ENCODE measurements around the gene HIRA.
A peak's percentile ranks its signal among the peaks of the same experiment; 100 is the strongest.
"Not testable (repeated sequence)": the region's sequence is repeated elsewhere in the genome, so short reads cannot be mapped to it uniquely, and the experiment has no call there.

Gene HIRA

GRCh38 chr22:19329454-19329853, 102.1 kb downstream of the HIRA start:
- no peak for DNase-seq (ENCODE audit: low read depth in 3 of 3)

- no peak for DNase-seq (ENCODE audit: low read depth in 3 of 3)
Observed at GRCh38 chr22:19325296-19325948, 106.1 kb downstream of the HIRA start.

DNA sequence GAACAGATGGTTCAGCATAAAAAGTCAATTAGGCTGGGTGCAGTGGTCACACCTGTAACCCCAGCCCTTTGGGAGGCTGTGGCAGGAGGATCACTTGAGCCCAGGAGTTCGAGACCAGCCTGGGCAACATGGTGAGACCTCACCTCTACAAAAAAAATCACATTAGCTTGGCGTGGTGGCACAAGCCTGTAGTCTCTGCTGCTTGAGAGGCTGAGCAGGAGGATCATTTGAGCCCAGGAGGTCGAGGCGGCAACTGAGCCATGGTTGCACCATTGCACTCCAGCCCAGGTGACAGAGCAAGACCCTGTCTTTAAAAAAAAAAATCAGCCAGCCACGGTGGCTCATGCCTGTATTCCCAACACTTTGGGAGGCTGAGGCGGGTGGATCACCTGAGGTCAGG, 108.1 kb downstream of the HIRA start:
- DNase-seq (ENCODE audit: low read depth in 3 of 3), result not testable (repeated sequence)

GRCh38 chr22:19321757-19322156, 109.8 kb downstream of the HIRA start:
- no peak for DNase-seq (ENCODE audit: low read depth in 3 of 3)

DNA sequence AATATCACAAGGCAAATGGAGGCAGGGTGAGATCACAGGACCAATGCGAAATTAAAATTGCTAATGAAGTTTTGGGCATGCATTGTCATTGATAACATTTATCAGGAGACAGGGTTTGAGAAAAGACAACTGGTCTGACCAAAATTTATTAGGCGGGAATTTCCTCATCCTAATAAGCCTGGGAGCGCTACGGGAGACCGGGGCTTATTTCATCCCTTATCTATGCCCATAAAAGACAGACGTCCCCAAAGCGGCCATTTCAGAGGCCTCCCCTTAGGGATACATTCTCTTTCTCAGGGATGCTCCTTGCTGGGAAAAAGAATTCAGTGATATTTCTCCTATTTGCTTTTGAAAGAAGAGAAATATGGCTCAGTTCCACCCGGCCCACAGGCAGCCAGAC, 111.4 kb downstream of the HIRA start:
- not testable (repeated sequence) for DNase-seq (ENCODE audit: low read depth in 3 of 3)

- DNase-seq (ENCODE audit: low read depth in 3 of 3), result no peak
Observed at GRCh38 chr22:19319281-19319680, 112.3 kb downstream of the HIRA start.

GRCh38 chr22:19317865-19318264, 113.7 kb downstream of the HIRA start:
- no peak for DNase-seq (ENCODE audit: low read depth in 3 of 3)

- no peak for DNase-seq (ENCODE audit: low read depth in 3 of 3)
Observed at GRCh38 chr22:19307872-19308271, 123.7 kb downstream of the HIRA start.

- DNase-seq (ENCODE audit: low read depth in 3 of 3), result not testable (repeated sequence)
Observed at GRCh38 chr22:19306535-19306934, 125.0 kb downstream of the HIRA start.

DNA sequence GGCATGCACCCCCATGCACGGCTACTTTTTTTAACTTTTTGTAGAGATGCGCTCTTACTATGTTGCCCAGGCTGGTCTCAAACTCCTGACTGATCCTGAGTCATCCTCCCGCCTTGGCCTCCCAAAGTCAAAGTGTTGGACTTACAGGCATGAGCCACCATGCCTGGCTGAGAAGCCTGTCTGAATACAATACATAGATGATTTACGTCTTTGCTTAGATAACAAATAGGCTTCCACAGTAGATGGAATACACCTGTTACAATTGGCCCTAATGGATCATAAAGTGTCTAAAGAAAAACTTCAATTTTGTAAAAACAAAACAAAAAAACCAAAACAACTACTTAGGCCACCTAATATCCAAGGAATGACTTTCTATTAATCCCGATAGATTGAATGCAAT, 127.0 kb downstream of the HIRA start:
- DNase-seq (ENCODE audit: low read depth in 3 of 3), result no peak

GRCh38 chr22:19303785-19304184, 127.7 kb downstream of the HIRA start:
- DNase-seq (ENCODE audit: low read depth in 3 of 3), result no peak

GRCh38 chr22:19295733-19296132, 135.8 kb downstream of the HIRA start:
- DNase-seq (ENCODE audit: low read depth in 3 of 3), result no peak

DNA sequence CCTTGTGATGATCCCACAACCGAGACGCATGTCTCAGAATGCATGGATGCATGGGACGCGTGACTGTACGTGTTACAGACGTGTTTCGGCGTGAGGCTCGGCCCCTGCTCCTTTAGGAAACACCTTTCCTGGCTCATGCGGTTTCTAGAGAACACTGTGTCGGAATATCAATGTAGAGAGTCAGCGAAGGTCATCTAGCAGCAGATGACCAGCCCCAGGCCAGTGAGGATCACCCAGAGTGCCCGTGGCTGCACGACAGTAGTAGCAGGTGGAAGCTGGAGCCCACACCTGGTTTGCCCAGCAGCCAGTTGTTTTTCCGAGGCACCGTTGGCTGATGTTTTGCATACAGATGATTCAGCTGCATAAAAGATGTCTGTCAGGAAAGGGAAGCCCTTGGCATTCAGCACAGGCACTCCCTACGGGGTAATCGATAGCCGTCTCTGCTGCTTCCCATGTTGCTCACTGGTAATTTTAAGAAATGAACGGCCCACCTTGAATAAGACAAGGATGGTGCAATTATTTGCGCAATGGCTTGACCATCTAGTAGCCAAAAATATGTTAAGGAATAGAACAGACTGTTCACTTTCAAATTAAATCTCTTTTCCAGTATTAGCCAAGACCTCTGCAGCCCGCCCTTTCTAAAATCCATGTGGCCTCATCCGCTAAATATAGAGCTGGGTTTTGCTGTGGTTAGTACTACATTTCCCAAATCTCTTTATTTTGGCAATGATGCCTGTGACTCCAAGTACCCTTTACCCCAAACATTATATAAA, 138.9 kb downstream of the HIRA start:
- DNase-seq (ENCODE audit: low read depth in 3 of 3), result no peak

DNA sequence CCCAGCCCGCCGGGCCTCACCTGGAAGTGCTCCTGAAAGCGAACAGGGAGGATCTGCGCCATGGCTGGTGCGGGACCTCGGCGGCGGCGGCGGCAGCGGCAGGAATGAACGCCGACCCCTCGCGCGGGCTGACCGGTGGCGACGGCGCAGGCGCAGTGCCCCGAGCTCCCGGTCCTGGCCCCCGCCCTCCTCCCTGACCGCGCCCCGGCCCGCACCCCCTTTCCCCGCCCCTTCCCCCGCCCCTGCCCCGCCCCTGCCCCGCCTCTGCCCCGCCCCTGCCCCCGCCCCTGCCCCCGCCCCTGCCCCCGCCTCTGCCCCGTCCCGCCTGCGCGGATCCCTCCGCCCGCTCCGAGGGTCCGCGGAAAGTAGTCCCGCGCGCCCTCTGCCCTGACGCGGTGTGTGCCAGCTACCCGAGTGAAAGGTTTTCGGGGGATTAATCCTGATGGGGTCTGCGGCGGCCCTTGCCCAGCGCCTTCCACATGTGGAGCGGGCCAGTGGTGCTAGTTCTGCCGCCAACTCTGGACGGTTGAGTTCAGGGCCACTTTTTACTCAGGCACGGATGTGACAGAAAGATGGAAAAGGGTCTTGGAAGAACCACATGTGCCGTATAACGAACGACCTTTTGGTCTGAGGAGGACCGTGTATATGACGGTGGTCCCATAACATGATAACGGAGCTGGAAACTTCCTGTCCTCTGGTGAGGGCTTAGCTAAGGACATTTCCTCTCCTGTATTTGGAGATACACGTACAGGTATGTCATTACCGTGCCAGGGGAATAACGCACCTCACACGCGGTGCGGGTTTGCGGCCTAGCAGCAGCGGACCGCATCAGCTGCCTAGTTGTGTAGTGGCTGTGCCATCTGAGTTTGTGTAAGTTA, 139.7 kb downstream of the HIRA start, which contains the start of gene CLTCL1:
TSS of gene CLTCL1 (minus strand) at position 140 of the 878 bp plus-strand sequence. CDS start at position 62, 78 bp downstream.
- DNase-seq (ENCODE audit: low read depth in 3 of 3), result peak; percentile 42 to 61 (median 45)

DNA sequence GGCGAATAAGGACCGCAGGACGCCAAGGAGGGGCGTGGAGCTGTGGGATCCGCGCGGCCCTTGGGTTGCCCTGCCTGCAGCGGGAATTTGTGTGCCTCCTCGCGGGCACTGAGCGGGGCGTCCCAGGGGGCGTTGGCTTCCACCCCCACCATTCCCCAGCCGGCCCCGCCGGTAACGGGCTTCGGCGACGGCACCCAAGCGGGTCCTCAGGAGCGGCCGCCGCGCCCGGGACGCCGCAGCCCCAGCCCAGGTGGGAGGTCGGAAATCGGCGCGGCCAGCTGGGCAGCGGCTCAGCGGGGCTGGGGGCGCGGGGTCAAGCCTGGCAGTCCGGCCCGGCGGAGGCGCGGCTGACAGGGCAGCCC, 140.3 kb downstream of the HIRA start:
- DNase-seq (ENCODE audit: low read depth in 3 of 3), result peak in 2 of 3 experiments; percentile 4 to 15

DNA sequence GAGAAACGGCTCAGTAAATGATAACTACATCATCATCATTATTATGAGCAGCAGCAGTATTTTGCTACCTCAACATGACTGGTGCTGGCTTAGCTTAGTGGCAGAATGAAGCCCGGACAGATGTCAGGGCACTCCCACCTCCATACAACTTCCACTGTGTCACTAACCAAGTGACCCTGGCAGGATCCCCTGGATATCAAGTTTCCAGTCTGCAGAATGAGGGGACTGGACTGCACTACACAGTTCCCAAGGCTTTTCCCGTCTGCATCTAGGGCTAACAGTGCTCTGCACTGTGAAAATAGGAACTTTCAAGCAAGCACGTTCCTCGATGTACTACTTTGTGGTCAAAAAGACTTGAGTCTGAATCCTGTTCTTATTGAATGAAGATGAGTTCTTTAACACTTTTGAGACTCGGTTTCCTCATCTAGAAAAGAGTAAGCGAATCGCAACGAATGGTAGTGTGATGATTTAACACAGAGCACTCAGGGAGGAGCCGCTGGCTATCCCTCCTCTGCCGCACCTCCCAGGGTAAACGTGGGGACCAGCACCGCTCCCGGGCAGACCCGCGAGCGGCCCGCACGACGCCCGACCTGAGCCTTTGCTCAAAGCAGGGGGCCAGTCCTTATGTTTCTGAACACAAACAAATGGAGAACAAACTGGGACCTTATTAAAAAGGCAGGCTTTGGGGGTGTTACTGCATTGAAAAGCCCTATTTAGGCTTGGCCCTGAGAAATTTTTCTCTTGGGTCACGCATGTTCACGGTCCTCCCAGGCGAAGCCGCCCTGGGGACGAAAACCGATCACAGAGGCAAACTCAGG, 140.9 kb downstream of the HIRA start:
- no peak for DNase-seq (ENCODE audit: low read depth in 3 of 3)

- DNase-seq (ENCODE audit: low read depth in 3 of 3), result no peak
Observed at GRCh38 chr22:19289475-19290161, 141.9 kb downstream of the HIRA start.

- no peak for DNase-seq (ENCODE audit: low read depth in 3 of 3)
Observed at GRCh38 chr22:19287889-19288288, 143.6 kb downstream of the HIRA start.

DNA sequence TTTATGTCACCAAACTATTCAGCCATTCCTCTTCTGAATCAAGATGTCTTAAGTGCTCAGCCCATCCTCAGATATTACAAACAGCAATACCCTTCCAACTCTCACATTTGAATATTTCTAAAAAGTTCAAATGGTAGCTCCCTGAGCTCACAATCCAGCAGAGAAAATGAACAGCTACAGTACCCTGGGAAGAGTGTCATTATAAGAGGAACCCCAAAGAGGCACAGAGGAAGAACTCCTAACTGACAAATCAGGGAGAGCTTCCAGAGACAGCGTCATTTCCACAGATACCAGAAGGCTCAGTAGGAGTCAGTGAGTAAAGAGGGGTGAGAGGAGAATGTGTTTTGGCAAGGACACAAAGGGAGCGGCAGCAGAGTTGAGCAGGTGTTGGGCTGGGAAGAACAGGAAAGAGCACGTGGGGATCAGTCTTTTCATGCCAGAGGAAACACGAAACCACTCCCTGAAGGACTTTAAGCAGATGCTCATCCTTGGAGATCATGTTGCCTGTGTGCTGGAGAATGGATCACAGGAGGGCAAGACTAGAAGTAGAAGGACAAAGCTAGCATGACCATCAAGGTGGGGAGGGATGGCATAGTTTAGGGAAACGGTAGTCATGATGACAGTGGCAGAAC, 144.3 kb downstream of the HIRA start:
- DNase-seq (ENCODE audit: low read depth in 3 of 3), result no peak

- no peak for DNase-seq (ENCODE audit: low read depth in 3 of 3)
Observed at GRCh38 chr22:19285831-19286230, 145.7 kb downstream of the HIRA start.
